ENCODE results near the gene CEP72.

The CEP72 gene

GRCh38 chr5:636951-637350 lies 24.8 kb downstream of the CEP72 start:
- FAIRE-seq (no peak), DNase-seq (ENCODE audit: low spot score) (no peak)

DNA sequence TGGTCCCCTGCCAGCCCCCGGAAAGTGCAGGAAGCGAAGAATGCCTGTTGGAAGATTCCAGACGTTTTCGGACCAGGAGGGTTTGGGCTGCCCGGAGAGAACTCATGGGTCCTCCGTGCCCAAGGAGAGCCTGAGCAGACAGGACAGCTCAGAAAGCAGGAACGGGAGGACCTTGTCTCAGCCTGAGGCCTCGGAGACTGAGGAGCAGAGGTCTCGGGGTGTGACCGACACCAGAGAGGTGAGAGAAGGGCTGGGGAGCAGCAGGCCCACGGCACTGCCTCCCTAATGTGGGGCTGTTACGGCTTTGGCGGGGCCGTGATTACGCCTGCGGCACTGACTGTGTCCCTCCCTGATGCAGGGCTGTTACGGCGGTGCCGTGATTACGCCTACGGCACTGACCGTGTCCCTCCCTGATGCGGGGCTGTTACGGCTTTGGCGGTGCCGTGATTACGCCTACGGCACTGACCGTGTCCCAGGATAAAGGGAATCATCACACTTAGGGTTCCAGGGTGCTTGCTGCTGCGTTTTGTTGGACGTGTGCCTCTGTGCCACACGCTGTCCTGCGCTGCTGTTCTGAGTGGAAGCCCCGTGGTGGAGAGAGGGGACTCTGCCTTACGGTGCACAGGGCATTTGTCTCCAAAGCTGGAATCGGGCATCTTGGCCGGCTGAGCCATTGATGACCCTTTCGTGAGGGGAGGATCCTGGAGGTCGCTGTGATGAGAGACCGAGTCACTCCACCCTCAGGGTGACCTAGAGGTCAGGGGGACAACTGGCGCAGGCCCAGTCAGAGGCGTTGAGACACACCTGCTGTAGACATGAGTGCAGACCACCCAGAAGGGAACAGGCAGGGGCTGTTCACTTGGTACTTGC lies 25.7 kb downstream of the CEP72 start:
- FAIRE-seq, result no peak
- no peak for DNase-seq (ENCODE audit: low spot score)

DNA sequence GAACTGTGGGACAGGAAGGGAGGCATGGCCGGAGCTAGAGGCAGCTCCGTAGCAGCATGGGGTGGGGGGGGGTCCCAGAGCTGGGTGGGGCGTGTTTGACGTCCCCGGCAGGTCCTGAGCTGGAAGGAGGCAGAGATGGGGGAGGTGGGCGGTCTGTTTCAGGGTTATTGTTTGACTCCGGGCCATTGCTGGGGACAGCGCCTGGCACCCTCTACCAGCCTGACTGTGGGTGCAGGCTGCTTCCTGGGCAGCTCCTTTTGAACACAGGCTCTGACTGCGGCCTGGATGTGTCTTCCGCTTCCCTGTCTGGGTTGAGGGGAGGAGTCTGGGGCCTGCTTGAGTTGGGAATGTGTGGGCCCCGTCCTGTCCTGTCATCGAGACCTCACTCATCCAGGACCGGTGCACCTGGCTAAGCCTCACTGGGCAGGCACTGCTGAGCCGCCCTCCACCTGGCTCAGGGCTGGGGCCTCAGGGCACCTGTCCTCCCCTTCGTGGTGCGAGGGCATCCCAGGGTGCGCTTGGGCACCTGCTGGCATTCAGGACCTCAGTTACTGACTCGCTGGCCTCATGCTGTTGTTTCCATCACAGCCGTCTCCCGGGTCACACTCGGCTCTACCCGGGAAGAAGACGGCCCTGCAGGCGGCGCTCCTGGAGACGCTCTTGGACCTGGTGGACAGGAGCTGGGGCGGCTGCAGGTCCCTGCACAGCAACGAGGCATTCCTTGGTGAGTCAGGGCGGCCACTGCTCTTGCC lies 26.5 kb downstream of the CEP72 start:
- no peak for DNase-seq (ENCODE audit: low spot score)
- no peak for FAIRE-seq

DNA sequence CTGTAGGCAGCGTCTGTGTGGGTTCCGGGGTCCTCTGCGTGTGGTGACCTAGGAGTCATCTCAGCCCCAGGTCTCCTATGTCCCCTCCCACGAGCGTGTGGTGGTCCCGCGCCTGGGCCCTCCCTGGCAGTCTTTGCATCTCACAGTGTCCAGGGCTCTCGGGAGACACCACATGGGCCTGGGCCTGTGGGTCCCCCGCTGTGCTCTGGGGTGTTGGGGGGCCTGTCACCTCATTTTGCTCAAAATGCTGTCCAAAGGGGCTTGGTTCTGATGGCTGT lies 27.1 kb downstream of the CEP72 start:
- no peak for FAIRE-seq
- DNase-seq (ENCODE audit: low spot score), result no peak

- no peak for DNase-seq (ENCODE audit: low spot score)
- no peak for FAIRE-seq
Measured at GRCh38 chr5:639584-640213, 27.6 kb downstream of the CEP72 start.

GRCh38 chr5:640461-641330 lies 28.6 kb downstream of the CEP72 start:
- DNase-seq (ENCODE audit: low spot score), result no peak
- FAIRE-seq, result no peak

DNA sequence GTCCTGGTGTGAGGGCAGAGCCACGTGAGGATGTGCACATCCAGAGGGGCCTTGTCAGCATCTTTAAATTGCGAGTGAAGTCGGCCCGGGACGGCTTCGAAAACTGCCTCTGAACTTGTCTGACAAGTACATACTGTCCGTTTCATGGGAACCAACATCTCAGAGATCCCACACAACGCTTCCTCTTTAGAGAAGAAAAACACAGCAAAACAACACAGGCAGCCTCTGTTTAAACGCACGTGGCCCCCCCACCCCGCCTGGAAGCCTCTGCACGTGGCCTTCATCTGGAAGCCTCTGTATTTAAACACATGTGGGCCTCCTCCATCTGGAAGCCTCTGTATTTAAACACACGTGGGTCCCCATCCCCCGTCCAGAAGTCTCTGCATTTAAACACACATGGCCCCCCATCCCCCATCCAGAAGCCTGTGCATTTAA lies 29.2 kb downstream of the CEP72 start:
- FAIRE-seq (no peak), DNase-seq (ENCODE audit: low spot score) (no peak)

DNA sequence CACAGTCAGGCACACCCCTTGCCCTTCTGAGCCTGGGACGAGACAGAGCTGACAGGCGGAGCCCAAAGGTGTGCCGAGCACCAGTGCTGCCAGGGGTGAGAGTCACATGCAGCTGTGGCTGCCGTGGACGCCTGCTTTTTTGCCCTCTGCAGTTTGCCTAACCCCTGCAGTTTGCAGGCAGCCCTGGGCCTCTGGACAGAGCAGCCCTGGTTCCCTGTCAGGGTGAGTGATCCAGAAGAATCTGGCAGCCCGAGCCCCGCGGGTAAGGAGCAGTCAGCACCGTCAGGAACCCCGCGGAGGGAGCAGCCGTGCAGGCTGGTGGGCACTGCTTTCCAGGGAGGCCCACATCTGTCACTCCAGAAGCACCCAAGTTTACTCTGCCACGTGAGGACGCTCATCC lies 30.3 kb downstream of the CEP72 start:
- FAIRE-seq (no peak), DNase-seq (ENCODE audit: low spot score) (no peak)

DNA sequence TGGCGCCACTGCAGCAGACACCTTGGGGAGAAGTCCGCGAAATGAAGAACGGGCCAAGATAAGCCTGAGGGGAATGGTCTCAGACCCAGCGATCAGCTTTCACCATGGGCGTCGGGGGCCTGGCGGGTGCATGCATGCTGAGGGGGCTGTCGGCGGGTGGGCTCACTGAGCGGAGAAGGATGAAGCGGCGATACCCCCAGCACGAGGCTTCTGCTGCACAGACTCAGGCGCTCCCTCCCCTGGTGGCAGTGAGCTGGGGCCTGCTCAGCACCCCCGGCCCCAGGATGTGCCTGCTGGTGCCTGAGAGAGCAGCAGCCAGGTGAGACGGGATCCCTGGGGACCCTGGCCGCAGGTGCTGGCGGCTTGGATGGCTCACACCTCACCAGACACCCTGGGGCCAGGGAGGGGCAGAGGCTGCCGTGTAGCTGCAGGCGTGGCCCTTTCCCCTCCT lies 31.2 kb downstream of the CEP72 start:
- no peak for DNase-seq (ENCODE audit: low spot score)
- FAIRE-seq, result no peak

- FAIRE-seq (no peak), DNase-seq (ENCODE audit: low spot score) (no peak)
Measured at GRCh38 chr5:643811-644271, 31.7 kb downstream of the CEP72 start.

DNA sequence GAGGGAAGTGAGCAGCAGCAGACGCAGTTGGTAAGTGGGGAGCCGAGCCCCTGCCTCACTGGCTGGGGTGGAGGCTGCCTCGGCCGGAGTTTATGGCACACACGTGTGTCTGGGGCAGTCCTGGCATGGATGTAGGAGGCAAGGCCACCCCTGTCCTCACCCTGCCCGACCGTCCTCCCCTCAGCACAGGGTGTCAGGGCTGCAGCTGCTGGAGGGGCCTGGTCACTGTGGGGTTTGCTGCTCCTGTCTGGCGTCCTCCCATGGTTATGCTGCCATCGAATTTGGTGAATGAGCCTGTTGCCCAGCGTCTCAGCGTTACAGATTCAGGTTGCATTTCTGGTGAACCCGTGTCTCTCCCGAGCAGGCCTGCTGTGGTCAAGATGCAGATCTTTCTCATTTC lies 32.4 kb downstream of the CEP72 start:
- no peak for FAIRE-seq

DNA sequence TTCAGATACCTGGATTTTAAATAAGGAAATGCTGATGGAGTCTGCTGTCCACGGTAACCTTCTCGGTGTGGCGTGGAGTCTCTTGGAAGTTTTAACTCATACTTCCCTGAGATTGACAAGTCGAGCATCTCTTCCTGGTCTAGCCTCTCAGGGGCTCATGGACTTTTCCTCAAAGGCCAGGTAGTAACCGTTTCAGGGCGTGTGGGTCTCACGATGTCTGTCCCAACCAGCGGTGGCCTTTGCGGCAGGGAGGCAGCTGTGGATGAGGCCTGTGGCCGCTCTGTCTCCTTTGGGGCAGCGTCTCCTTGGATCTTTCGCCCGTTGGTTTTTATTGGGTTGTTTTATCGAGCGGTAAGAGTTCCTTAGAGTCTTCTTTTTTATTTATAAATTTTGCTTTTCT lies 32.8 kb downstream of the CEP72 start:
- no peak for DNase-seq (ENCODE audit: low spot score)
- FAIRE-seq, result no peak

More for the DNA sequence above, 32.4 kb downstream of the CEP72 start:
- DNase-seq (ENCODE audit: low spot score), result no peak

DNA sequence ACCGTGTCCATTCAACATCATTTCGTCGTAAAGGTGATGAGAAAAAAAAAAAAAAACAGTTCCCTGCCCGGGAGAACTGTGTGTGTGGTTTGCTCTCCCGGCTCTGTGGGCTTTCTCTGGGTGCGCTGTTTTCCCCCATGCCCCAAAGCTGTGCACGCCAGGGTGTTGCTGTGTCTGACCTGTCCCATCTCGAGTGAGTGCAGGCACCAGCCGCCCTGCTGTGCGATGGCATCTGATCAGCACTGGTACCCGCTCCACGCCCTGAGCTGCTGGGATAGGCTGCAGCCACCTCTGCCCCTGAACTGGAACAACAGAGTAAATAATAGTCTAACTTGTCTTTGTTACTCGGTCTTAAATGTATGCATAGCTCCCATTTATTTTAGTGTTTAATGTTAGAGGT lies 33.3 kb downstream of the CEP72 start:
- FAIRE-seq (no peak), DNase-seq (ENCODE audit: low spot score) (no peak)

- no peak for DNase-seq (ENCODE audit: low spot score)
- no peak for FAIRE-seq
Measured at GRCh38 chr5:646396-647201, 34.5 kb downstream of the CEP72 start.

GRCh38 chr5:647311-647710 lies 35.2 kb downstream of the CEP72 start:
- DNase-seq (ENCODE audit: low spot score) (no peak), FAIRE-seq (no peak)

DNA sequence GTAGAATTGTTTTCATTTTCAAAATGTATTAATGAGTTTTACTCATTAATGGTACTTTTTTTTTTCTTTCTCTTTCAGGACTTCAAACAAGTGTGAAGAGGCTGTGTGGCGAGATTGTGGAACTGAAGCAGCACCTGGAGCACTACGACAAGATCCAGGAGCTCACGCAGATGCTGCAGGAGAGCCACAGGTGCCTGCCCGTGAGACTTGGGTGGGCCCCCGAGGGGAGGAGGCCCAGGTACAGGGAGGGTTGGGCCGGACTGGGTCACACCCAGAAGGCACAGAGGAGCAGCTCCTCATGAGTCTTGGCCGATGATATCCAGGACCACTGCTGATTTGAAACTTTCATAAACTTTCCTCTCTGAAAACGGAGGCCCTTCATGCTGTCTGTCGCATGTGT lies 35.6 kb downstream of the CEP72 start:
- DNase-seq (ENCODE audit: low spot score) (no peak), FAIRE-seq (no peak)

- FAIRE-seq, result no peak
- no peak for DNase-seq (ENCODE audit: low spot score)
Measured at GRCh38 chr5:651296-652022, 39.3 kb downstream of the CEP72 start.

DNA sequence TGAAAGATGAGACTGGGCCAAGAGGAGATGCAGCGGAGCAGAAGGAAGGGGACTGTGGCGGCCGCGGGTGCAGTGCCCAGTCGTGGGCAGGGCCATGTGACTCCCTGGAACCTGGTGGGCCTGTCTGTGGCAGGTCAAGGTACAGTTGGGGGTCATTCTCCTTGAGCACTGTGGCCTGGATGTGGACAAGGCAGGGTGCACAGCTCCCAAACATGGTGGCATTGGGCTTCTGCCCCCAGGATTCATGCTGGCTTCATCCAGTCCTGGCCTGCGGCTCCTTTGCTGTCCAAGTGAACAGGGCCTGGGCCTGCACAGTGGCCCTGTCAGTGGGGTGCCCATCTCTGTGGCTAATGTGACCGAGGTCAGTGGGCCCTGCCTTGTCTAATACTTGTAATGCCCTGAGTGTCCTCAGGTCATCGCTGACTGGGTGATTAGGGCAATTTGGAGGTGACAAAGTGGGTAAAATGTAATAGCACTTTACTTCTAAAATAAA lies 39.9 kb downstream of the CEP72 start:
- DNase-seq (ENCODE audit: low spot score) (no peak), FAIRE-seq (no peak)

- DNase-seq (ENCODE audit: low spot score) (no peak), FAIRE-seq (no peak)
Measured at GRCh38 chr5:652773-653350, 40.7 kb downstream of the CEP72 start.

All from RCC 7860 (cell line).